GM12878 (cell line): ENCODE measurements around the gene BTF3. TPM values are rescaled to one million over a fixed set of nuclear protein-coding genes. Genes with fewer than 3 reads are reported as not detected.

ENCODE experiments used
- ATAC-seq: fragments of 200-7000 bp; cut with Tn5 transposase; 3 replicates; pipeline ENCODE4 v1.9.1; 2020; ENCODE audit warnings: mild to moderate bottlenecking, moderate library complexity
- BruUV-seq: library from RNA; stranded (reverse); fragments of 400-500 nt; replicated peaks from 2 replicates; lab custom pipeline; 2021; lab: Mats Ljungman, UMichigan
- CTCF ChIA-PET: fragments of 300-600 bp; sonication (Branson Sonifier 250); formaldehyde crosslinking; extraction: SDS; loops from one replicate; lab custom pipeline; 2021; ENCODE audit warnings: inconsistent platforms; lab: Yijun Ruan, JAX
- POLR2A ChIA-PET: fragments of 350-600 bp; formaldehyde crosslinking; extraction: SDS; loops from one replicate; lab custom pipeline; 2021; ENCODE audit warnings: inconsistent platforms; lab: Charles Lee
- RAD21 ChIA-PET: fragments of 300-600 bp; sonication (Branson Sonifier 250); formaldehyde crosslinking; loops from one replicate; lab custom pipeline; 2023; ENCODE audit warnings: antibody characterized with exemption; ENCODE audit not compliant: unreplicated experiment; lab: Charles Lee
- SMC1A ChIA-PET: fragments of 300-600 bp; sonication (Branson Sonifier 250); formaldehyde crosslinking; loops from one replicate; lab custom pipeline; 2023; ENCODE audit not compliant: unreplicated experiment, uncharacterized antibody; lab: Charles Lee
- DNase-seq: peaks from one replicate; pipeline ENCODE4 v3.0.0-alpha.2; 2011; ENCODE audit warnings: low read depth, low spot score
- FAIRE-seq: peaks from 3 replicates; lab custom pipeline; 2011; peaks lifted over from hg19 to GRCh38; lab: Jason Lieb, UNC
- H2AFZ ChIP-seq: 2 replicates; pipeline ENCODE4 v1.6.0; 2011; ENCODE audit warnings: low read depth, low read length, control low read depth; ENCODE audit not compliant: control insufficient read depth
- H3K27ac ChIP-seq: 2 replicates; pipeline ENCODE4 v1.5.1; 2011; ENCODE audit warnings: control low read depth; ENCODE audit not compliant: control insufficient read depth, insufficient read depth
- H3K27me3 ChIP-seq, 2 experiments: replicated peaks in 1 of 2; 2 replicates each; pipeline versions ENCODE4 v1.6.0 to v1.6.1; 2011; ENCODE audit warnings: low read length in 1 of 2; ENCODE audit not compliant: control insufficient read depth in 2 of 2, insufficient read depth in 2 of 2
- H3K36me3 ChIP-seq, 2 experiments: 2 replicates each; pipeline ENCODE4 v1.5.1; 2011; ENCODE audit warnings: low read length in 1 of 2; ENCODE audit not compliant: control insufficient read depth in 2 of 2, insufficient read depth in 2 of 2
- H3K4me1 ChIP-seq: 2 replicates; pipeline ENCODE4 v1.6.1; 2011; ENCODE audit warnings: mild to moderate bottlenecking, low read length, moderate library complexity, mixed read lengths; ENCODE audit not compliant: control insufficient read depth, insufficient read depth
- H3K4me2 ChIP-seq: 2 replicates; pipeline ENCODE4 v1.6.0; 2011; ENCODE audit warnings: control low read depth; ENCODE audit not compliant: control insufficient read depth, insufficient read depth
- H3K4me3 ChIP-seq: fragments of 200-600 bp; sonication (generic); 2 replicates; pipeline ENCODE4 v1.5.1; 2016
- H3K79me2 ChIP-seq: 2 replicates; pipeline ENCODE4 v1.6.0; 2011; ENCODE audit warnings: low read length; ENCODE audit not compliant: control insufficient read depth, insufficient read depth
- H3K9ac ChIP-seq: 2 replicates; pipeline ENCODE4 v1.8.0; 2011; ENCODE audit warnings: low read length, control low read depth, mixed read lengths; ENCODE audit not compliant: control insufficient read depth, insufficient read depth
- H3K9me3 ChIP-seq: replicated peaks from 3 replicates; pipeline ENCODE4 v1.5.1; 2011; ENCODE audit warnings: mild to moderate bottlenecking, low read length; ENCODE audit not compliant: control insufficient read depth, insufficient read depth
- H4K20me1 ChIP-seq: 2 replicates; pipeline ENCODE4 v1.6.0; 2011; ENCODE audit not compliant: control insufficient read depth, insufficient read depth
- CBX3 ChIP-seq: fragments of 200-600 bp; sonication (generic); IDR thresholded peaks from 2 replicates; pipeline ENCODE4 v1.6.1; 2016; ENCODE audit warnings: low read depth, borderline replicate concordance
- MEF2B ChIP-seq: fragments of 450-650 bp; IDR thresholded peaks from 2 replicates; pipeline ENCODE4 v1.6.1; 2018; ENCODE audit warnings: mild to moderate bottlenecking, moderate library complexity; ENCODE audit not compliant: partially characterized antibody, poor library complexity, severe bottlenecking
- PAX5 ChIP-seq: IDR thresholded peaks from 2 replicates; pipeline ENCODE4 v1.6.1; 2011; ENCODE audit warnings: low read depth, low read length, borderline replicate concordance
- TARDBP ChIP-seq: IDR thresholded peaks from 2 replicates; pipeline ENCODE4 v1.6.1; 2016; ENCODE audit warnings: borderline replicate concordance
- WGBS: methylation state at CpG from one replicate; pipeline ENCODE4 v1.1.6; 2016; ENCODE audit warnings: low lambda C conversion rate; ENCODE audit not compliant: insufficient replicate concordance, insufficient coverage; ENCODE audit errors: missing lambda C conversion rate; 5-methylcytosine and 5-hydroxymethylcytosine counted together
- in situ Hi-C: fragments of 300-500 bp; cut with MboI; formaldehyde crosslinking; loops from 9 replicates; pipeline ENCODE4 v1.14.3; 2018; ENCODE audit warnings: mixed read lengths
- intact Hi-C: fragments of 100-400 bp; cut with micrococcal nuclease; formaldehyde crosslinking; loops from one replicate; pipeline ENCODE4 v1.14.2; 2022; ENCODE audit not compliant: unreplicated experiment
- polyA plus RNA-seq, 11 experiments: library from polyadenylated mRNA; depleted of rRNA in 4 of 11; unstranded in 6 of 11; stranded (reverse) in 5 of 11; fragments of >200 nt; fragmentation: Nextera tagmentation in 4 of 11; fragmentation: Illumina TruSeq in 1 of 11; extraction: Ambion mirVana in 4 of 11; extraction: Trizol in 1 of 11; gene quantifications; 1 replicate in 1 of 11; 2 replicates in 10 of 11; pipeline versions ENCODE4 v1.2.1 to v1.2.3, GENCODE V29; 2011 to 2016; ENCODE audit warnings: inconsistent platforms in 2 of 11, missing spikeins in 2 of 11, low read depth in 1 of 11
- total RNA-seq, 4 experiments: library from RNA; depleted of rRNA in 3 of 4; stranded (reverse); fragments of >200 nt in 3 of 4; fragmentation: Illumina TruSeq in 1 of 4; extraction: Trizol in 1 of 4; gene quantifications; 2 replicates each; pipeline versions ENCODE4 v1.2.1 to v1.2.3, GENCODE V29; 2013 to 2021
- TF ChIP-seq, protein P1 (sequence below): IDR thresholded peaks from 2 replicates; pipeline ENCODE4 v1.6.1; 2011; ENCODE audit warnings: low read depth, low read length, improper control_type of control experiment, borderline replicate concordance
- TF ChIP-seq, protein P2 (sequence below): fragments of 450-650 bp; IDR thresholded peaks from 2 replicates; pipeline ENCODE4 v1.6.1; 2016; ENCODE audit warnings: mild to moderate bottlenecking

Gene BTF3
- total and polyA plus RNA-seq, 10 of the 15 experiments (the other 5 are each of a cell fraction or from before 2014, with no cell fraction given): 492 to 1,650 (median 904) TPM

DNA sequence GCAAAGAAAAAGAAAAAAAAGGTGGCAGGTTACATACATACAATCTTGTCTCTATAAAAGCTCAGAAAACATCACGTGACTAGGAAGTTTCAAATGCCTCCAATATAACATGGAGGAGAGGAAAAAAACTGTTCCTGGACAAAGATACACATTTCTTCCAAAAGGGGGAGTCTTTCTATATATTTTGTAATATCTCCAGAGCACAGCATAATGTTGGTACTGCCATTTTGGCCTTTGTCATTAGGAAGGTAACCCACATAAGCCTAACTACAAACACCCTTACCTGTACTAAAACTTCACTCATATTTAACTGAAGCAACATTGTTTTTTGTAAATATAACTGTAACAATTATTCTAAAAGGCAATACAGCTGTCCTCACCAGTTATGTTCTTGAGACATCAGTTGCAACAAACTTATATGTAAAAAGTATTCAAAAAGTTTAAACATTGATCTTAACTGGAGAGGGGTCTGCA lies 1.2 kb upstream of the BTF3 start (continued):
- TF ChIP-seq, protein P1, sequence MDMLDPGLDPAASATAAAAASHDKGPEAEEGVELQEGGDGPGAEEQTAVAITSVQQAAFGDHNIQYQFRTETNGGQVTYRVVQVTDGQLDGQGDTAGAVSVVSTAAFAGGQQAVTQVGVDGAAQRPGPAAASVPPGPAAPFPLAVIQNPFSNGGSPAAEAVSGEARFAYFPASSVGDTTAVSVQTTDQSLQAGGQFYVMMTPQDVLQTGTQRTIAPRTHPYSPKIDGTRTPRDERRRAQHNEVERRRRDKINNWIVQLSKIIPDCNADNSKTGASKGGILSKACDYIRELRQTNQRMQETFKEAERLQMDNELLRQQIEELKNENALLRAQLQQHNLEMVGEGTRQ: peak; percentile 32; the same call in 1 of the 2 replicates
- TF ChIP-seq, all 136 proteins: peak for 7

DNA sequence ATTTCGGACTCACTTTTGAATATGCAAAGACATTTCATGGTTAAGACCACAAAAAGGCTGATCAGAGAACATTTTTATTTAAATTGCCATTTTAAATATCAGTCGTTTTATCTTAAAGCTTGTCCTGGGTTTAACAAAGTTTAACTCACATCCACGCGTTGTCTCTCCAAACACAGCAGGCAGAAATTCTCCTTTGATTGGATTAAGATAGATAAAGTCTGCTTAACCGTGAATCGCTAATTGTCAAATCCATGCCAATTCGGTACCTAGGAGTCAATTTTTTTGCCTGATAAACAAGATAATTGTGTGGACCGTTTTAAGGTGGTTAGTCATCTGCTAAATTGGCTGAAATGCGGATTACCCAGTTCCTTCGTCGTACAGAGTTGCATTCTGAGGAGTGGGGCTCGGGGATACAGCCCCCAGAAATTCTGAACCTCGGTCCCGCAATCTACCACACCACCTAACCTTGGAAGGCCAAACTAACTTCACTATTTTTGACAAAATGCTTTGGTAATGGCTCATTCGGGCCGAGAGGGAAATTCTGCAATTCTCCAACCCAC lies 665 bp upstream of the BTF3 start:
- peak overlapping the region; percentile 97 for H3K4me3 ChIP-seq
- H3K9ac ChIP-seq: peak overlapping the region; percentile 94
- WGBS: 34% methylated on average over 16 of the region's 16 CpGs
- H4K20me1 ChIP-seq: no peaks in the 10 kb centered on the region
- peaks cover 48% of the 10 kb centered on the region for H3K79me2 ChIP-seq
- H3K9me3 ChIP-seq: no peaks in the 10 kb centered on the region
- peak overlapping the region; percentile 86 for H3K4me2 ChIP-seq
- ChIA-PET CTCF (interaction anchor here (0.8 to 2.8 kb wide), 6 partner anchors 19 to 74 kb away, joined by 3 to 19 read pairs (median 3); no protein-coding TSS in a partner anchor), RAD21 (interaction anchor here (1.1 kb wide), 1 partner anchor 39 kb away, joined by 3 read pairs; no protein-coding TSS in a partner anchor), POLR2A (no interaction called here), SMC1A (interaction anchor here (1.3 to 1.9 kb wide), 2 partner anchors 12 to 67 kb away, joined by 3 to 10 read pairs; no protein-coding TSS in a partner anchor)
- intact Hi-C loops: no loop called here
- H3K27me3 ChIP-seq: 0 out of 4 replicates have a peak, but pooled peaks cover 0 to 2% of the 10 kb centered on the region in 2 experiments
- FAIRE-seq: no peak
- no peak for TF ChIP-seq MEF2B
- TF ChIP-seq PAX5: no peak
- TF ChIP-seq CBX3: no peak
- TF ChIP-seq TARDBP: no peak
- TF ChIP-seq, protein P2, sequence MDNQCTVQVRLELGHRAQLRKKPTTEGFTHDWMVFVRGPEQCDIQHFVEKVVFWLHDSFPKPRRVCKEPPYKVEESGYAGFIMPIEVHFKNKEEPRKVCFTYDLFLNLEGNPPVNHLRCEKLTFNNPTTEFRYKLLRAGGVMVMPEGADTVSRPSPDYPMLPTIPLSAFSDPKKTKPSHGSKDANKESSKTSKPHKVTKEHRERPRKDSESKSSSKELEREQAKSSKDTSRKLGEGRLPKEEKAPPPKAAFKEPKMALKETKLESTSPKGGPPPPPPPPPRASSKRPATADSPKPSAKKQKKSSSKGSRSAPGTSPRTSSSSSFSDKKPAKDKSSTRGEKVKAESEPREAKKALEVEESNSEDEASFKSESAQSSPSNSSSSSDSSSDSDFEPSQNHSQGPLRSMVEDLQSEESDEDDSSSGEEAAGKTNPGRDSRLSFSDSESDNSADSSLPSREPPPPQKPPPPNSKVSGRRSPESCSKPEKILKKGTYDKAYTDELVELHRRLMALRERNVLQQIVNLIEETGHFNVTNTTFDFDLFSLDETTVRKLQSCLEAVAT: peak; percentile 94
- ATAC-seq: peak; percentile 4
- no peaks in the 10 kb centered on the region for H3K4me1 ChIP-seq
- peak overlapping the region; percentile 94 for H2AFZ ChIP-seq
- in situ Hi-C loops: no loop called here
- H3K27ac ChIP-seq: peak overlapping the region; percentile 93
- TSS peak; percentile 95 for BruUV-seq
- peaks cover 0 to 10% of the 10 kb centered on the region in 2 experiments; a peak in 2 of 4 replicates for H3K36me3 ChIP-seq
- no peak for DNase-seq
